ENCODE data around the gene TMEM163. TPM values are rescaled to one million over a fixed set of nuclear protein-coding genes. Genes with fewer than 3 reads are reported as not detected.

TMEM163 gene
- total RNA-seq, 1 experiment from 2014 or later, result 0.12 TPM

- no TSS peak for BruUV-seq (replicated peaks)
- Histone ChIP-seq H3K27ac (ENCODE audit: low read depth, low read length) (no peak overlapping the region), H3K27me3 (ENCODE audit: insufficient read depth, low read length) (no peaks in the 10 kb centered on the region), H3K36me3 (ENCODE audit: control insufficient read depth in 1 of 2, insufficient read depth in 2 of 2, low read length in 2 of 2) (no peaks in the 10 kb centered on the region), H3K4me1 (ENCODE audit: control insufficient read depth in 1 of 2, insufficient read depth in 2 of 2, low read length in 2 of 2) (peaks cover 5% of the 10 kb centered on the region in 2 experiments; a peak in 1 of 4 replicates), H3K9ac (ENCODE audit: low read length) (no peak overlapping the region), H3K9me2 (ENCODE audit: insufficient read depth) (no peaks in the 10 kb centered on the region), H3K9me3 (ENCODE audit: control insufficient read depth in 1 of 2, insufficient read depth in 1 of 2, low read depth in 1 of 2, low read length in 2 of 2) (no peaks in the 10 kb centered on the region), H2AFZ (ENCODE audit: low read depth, low read length, poor library complexity, severe bottlenecking) (no peak overlapping the region), H3K4me3 (replicated peaks in 1 of 2; ENCODE audit: low read depth in 1 of 2, low read length in 2 of 2) (no peak overlapping the region), H3K79me2 (ENCODE audit: insufficient read depth, low read length) (no peaks in the 10 kb centered on the region), H4K20me1 (ENCODE audit: insufficient read depth) (no peaks in the 10 kb centered on the region), H3K4me2 (ENCODE audit: low read length) (no peak overlapping the region)
- ChIA-PET RAD21 (ENCODE audit: low non-redundant PET in 1 of 2, low total read pairs in 2 of 2, uncharacterized antibody in 2 of 2, unreplicated experiment in 2 of 2) (interaction anchor here (0.6 to 2.4 kb wide), 6 partner anchors 204 to 527 kb away, joined by 3 to 11 read pairs (median 6); no protein-coding TSS in a partner anchor), POLR2A (interaction anchor here (1.5 kb wide), 1 partner anchor 294 kb away, joined by 5 read pairs; no protein-coding TSS in a partner anchor), CTCF (interaction anchor here (1.2 to 3.8 kb wide), 4 partner anchors 167 to 527 kb away, joined by 3 to 60 read pairs (median 12); no protein-coding TSS in a partner anchor)
- peak; percentile 95 for ATAC-seq
- peak; percentile 65 for TF ChIP-seq MAX (IDR thresholded peaks at IDR 0.05)
- TF ChIP-seq ZFX (IDR thresholded peaks at IDR 0.05), result no peak
- no peak for TF ChIP-seq ATF3 (IDR thresholded peaks at IDR 0.05)
- TF ChIP-seq ELF1 (IDR thresholded peaks at IDR 0.05; ENCODE audit: borderline replicate concordance, low read depth), result no peak
- TF ChIP-seq ZNF274 (IDR thresholded peaks at IDR 0.05; ENCODE audit: low read depth, low read length), result no peak
- TF ChIP-seq EGR1 (IDR thresholded peaks at IDR 0.05; ENCODE audit: low read depth), result no peak
- TF ChIP-seq JUND (IDR thresholded peaks at IDR 0.05), result no peak
- TF ChIP-seq RAD21 (IDR thresholded peaks at IDR 0.05; ENCODE audit: low read depth), result peak; percentile 81
- no peak for TF ChIP-seq EZH2 (IDR thresholded peaks at IDR 0.05)
- no peak for TF ChIP-seq SIN3A (IDR thresholded peaks at IDR 0.05; ENCODE audit: low read depth)
- TF ChIP-seq SP1 (IDR thresholded peaks at IDR 0.05; ENCODE audit: low read depth), result no peak
- TF ChIP-seq EZH2phosphoT487 (IDR thresholded peaks at IDR 0.05; ENCODE audit: borderline replicate concordance), result no peak
- TF ChIP-seq CEBPB (IDR thresholded peaks at IDR 0.05; ENCODE audit: low read depth), result no peak
- TF ChIP-seq YY1 (IDR thresholded peaks at IDR 0.05; ENCODE audit: extremely low read depth, insufficient replicate concordance, low read depth, low read length), result no peak
- TF ChIP-seq TCF7L2 (IDR thresholded peaks at IDR 0.05; ENCODE audit: borderline replicate concordance, extremely low read depth, insufficient read depth, insufficient read length), result no peak
- no peak for TF ChIP-seq POLR2A (IDR thresholded peaks at IDR 0.05; ENCODE audit: borderline replicate concordance, extremely low read depth, insufficient read depth, insufficient read length)
- peak; percentile 50 to 68 (median 56); a peak in 5 of 6 replicates for TF ChIP-seq CTCF (IDR thresholded peaks at IDR 0.05 in 2 of 3, conservative IDR thresholded peaks at IDR 0.05 in 1 of 3; ENCODE audit: borderline replicate concordance in 1 of 3, insufficient read depth in 1 of 3, low read depth in 2 of 3, low read length in 2 of 3)
- TF ChIP-seq SRF (IDR thresholded peaks at IDR 0.05; ENCODE audit: low read depth), result no peak
- TF ChIP-seq, protein P1, sequence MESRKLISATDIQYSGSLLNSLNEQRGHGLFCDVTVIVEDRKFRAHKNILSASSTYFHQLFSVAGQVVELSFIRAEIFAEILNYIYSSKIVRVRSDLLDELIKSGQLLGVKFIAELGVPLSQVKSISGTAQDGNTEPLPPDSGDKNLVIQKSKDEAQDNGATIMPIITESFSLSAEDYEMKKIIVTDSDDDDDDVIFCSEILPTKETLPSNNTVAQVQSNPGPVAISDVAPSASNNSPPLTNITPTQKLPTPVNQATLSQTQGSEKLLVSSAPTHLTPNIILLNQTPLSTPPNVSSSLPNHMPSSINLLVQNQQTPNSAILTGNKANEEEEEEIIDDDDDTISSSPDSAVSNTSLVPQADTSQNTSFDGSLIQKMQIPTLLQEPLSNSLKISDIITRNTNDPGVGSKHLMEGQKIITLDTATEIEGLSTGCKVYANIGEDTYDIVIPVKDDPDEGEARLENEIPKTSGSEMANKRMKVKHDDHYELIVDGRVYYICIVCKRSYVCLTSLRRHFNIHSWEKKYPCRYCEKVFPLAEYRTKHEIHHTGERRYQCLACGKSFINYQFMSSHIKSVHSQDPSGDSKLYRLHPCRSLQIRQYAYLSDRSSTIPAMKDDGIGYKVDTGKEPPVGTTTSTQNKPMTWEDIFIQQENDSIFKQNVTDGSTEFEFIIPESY (IDR thresholded peaks at IDR 0.05; ENCODE audit: extremely low read depth, insufficient replicate concordance, low read length), result no peak
- intact Hi-C loops (cut with micrococcal nuclease), result loop anchor here (1.0 to 5.0 kb wide), 3 partner anchors 165 to 526 kb away; no protein-coding TSS in a partner anchor
- peak; percentile 44 for DNase-seq (ENCODE audit: low read depth, low spot score)
These were observed 306.8 kb downstream of the TMEM163 start for GRCh38 chr2:134411828-134412638.

Data from HCT116 (cell line).